HepG2 (cell line): Measurements from ENCODE around the gene ADARB1.

Source experiments
- REST ChIP-seq, 2 experiments: IDR thresholded peaks; 2 replicates each; pipeline ENCODE4 v1.6.1; 2011 to 2012; ENCODE audit warnings: low read length in 2 of 2, borderline replicate concordance in 1 of 2, low read depth in 1 of 2, mild to moderate bottlenecking in 1 of 2, moderate library complexity in 1 of 2
- RFX5 ChIP-seq: IDR thresholded peaks from 2 replicates; pipeline ENCODE4 v1.6.1; 2011; ENCODE audit warnings: low read depth, low read length, improper control_type of control experiment
- TCF7L2 ChIP-seq: IDR thresholded peaks from 2 replicates; pipeline ENCODE4 v1.6.1; 2011; ENCODE audit warnings: mild to moderate bottlenecking, low read depth, low read length, moderate library complexity

- no peak for TF ChIP-seq RFX5
- no peak for TF ChIP-seq TCF7L2
- TF ChIP-seq REST (IDR thresholded peaks at IDR 0.05; ENCODE audit: borderline replicate concordance in 1 of 2, low read depth in 1 of 2, low read length in 2 of 2), result no peak
These were observed 80.4 kb downstream of the ADARB1 start for GRCh38 chr21:45154511-45155508.
